GM21360 (cell line): ENCODE data around the gene SMIM7.
"Not testable (repeated sequence)": the region's sequence is repeated elsewhere in the genome, so short reads cannot be mapped to it uniquely, and the experiment has no call there.

Experiments used
- ATAC-seq: cut with Tn5 transposase; IDR thresholded peaks from one replicate; pipeline ENCODE4 v1.9.1; 2021; ENCODE audit warnings: mild to moderate bottlenecking, moderate library complexity; ENCODE audit not compliant: unreplicated experiment

The SMIM7 gene

DNA sequence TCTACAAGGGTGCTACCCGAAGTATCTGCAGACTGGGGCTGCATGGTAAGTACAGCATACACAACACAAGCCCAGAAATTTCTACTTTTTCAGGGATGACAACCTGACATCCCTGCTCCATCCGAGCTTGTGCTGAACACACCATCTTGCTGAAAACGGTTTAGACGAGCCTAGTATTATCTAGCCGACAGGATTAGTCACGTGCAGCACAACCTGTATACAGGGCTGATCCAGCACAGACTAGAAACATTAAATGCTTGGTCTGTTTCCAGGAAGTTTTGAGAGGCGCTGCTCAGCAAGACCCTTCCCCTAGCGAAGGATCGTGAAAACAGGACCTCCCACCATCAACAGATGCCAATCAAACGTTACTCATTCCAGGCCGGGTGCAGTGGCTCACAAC is 4.2 kb downstream of the SMIM7 start:
- ATAC-seq: no peak

- no peak for ATAC-seq
Measured at GRCh38 chr19:16654627-16655026, 5.3 kb downstream of the SMIM7 start.

GRCh38 chr19:16654140-16654539 is 5.8 kb downstream of the SMIM7 start:
- no peak for ATAC-seq

- no peak for ATAC-seq
Measured at GRCh38 chr19:16652854-16653253, 7.1 kb downstream of the SMIM7 start.

DNA sequence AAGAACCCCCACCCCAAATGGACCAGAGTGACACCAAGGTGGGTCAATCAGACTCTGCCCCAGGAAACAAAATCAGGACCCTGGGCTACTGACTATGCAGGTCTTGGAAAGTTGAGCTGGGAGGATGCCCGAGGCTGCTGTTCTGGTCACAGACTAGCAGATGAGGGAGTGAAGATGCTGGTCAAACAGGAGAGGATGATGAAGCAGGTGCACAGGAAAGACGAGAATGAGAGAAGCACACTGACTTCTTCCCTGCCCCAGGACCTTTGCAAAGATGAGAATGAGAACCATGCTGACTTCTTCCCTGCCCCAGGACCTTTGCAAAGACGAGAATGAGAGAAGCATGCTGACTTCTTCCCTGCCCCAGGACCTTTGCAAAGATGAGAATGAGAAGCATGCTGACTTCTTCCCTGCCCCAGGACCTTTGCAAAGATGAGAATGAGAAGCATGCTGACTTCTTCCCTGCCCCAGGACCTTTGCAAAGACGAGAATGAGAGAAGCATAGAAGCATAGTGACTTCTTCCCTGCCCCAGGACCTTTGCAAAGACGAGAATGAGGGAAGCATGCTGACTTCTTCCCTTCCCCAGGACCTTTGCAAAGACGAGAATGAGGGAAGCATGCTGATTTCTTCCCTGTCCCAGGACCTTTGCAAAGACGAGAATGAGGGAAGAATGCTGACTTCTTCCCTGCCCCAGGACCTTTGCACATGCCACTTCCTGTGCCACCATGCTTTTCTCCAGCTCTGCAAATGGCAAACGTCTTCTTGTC is 8.3 kb downstream of the SMIM7 start:
- not testable (repeated sequence) for ATAC-seq

- no peak for ATAC-seq
Measured at GRCh38 chr19:16650821-16651220, 9.1 kb downstream of the SMIM7 start.

DNA sequence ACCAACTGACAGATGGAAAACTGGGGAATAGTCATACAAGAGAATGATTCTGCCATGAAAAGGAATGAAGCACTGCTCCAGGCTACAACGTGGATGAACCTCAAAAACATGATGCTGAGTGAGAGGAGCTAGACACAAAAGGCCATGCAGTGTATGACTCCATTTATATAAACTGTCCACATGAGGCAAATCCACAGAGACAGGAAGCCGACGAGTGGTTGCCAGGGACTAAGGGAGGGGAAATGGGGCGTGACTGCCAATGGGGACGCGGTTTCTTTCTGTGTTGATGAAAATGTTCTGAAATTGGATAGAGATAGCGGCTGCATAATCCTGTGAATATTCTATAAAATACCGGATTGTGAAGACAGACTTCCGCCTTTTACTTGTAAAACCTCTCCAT is 10.2 kb downstream of the SMIM7 start:
- ATAC-seq: no peak

GRCh38 chr19:16645140-16645539 is 14.8 kb downstream of the SMIM7 start:
- no peak for ATAC-seq

GRCh38 chr19:16641695-16642094 is 18.2 kb downstream of the SMIM7 start:
- no peak for ATAC-seq

DNA sequence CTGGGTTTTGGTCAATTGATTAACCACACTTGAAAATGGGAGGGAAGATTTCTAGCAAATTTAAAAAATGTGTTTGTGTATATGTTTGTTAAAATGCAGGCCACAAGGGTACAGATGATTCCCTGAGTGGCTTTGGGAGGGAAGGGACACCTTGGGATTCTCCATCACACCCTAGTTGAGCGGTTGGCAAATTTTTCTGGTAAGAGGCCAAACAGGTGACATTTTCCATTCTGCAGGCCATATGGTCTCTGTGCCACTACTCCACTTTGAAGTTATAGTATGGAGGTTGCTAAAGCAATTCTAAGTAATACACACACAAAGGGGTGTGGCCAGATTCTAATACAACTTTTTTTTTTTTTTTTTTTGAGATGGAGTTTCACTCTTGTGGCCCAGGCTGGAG is 19.0 kb downstream of the SMIM7 start:
- no peak for ATAC-seq

GRCh38 chr19:16638666-16639065 is 21.3 kb downstream of the SMIM7 start:
- ATAC-seq: no peak

DNA sequence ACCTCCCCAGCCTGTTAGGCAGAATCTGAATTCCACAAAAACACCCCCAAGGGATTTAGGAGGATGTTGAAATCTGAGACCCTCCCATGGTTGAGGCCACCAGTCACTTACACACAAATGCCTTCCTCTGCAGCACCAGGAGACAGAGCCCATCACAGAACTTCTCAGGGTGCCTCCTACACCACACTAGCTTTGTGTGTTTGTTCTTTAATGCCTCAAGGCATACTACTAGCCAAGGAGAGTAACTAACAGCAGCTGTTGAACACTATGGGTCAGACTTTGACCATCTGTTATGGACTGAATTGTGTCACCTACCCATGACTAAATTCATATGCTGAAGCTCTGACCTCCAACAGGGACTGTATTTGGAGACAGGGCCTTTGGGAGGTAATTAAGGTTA is 22.4 kb downstream of the SMIM7 start:
- no peak for ATAC-seq

DNA sequence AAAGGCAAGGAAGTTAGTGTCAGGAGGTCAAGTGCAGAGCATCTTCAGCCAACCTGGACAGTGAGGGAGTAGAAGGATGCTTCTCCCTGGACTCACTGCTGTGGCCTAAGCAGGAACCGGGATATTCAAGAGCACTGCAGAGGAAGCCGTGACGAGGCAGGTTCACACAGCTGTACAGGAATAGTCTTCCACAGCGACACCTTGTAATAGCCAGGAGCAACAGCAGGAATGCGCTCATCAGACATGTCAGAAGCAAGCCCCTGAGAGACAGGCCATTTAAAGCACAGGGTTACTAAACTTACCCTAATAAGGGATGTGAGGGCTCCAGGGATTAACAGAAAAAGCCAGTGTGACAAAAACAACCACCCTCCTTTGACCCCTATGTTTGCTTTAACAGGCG is 28.5 kb downstream of the SMIM7 start:
- ATAC-seq: no peak

DNA sequence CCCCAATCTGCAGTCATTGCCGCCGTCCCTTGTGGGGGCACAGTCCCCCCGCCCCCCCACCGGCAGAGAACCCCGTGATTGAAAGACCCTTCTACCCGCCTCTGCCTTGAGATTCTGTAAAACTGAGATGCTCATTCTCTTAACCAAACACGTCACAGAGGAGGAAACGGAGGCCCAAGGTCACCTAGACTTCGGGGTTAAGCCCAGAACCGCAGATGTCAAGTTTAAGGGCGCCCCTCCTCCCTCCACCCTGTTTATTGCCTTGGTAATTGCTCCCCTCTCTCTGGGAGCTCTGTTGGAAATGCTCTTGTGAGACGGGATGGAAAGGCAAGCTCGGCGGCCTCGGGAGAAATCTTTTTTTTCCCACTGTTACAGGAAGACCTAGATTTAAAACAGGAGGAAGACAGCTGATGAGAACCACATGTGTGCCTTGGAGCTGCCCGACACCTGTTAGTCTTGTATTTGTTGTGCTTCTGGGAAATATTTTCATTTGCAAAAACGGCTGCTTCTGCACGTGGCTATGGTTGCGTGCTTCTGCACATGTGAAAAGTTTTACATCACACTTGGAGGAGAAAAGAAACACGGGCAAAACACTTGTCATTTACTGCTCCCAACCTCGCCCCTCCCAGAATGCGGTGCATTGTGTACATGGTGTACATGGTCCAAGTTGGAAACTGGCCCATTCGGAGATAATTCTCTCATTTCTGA is 30.8 kb downstream of the SMIM7 start:
- ATAC-seq: no peak

DNA sequence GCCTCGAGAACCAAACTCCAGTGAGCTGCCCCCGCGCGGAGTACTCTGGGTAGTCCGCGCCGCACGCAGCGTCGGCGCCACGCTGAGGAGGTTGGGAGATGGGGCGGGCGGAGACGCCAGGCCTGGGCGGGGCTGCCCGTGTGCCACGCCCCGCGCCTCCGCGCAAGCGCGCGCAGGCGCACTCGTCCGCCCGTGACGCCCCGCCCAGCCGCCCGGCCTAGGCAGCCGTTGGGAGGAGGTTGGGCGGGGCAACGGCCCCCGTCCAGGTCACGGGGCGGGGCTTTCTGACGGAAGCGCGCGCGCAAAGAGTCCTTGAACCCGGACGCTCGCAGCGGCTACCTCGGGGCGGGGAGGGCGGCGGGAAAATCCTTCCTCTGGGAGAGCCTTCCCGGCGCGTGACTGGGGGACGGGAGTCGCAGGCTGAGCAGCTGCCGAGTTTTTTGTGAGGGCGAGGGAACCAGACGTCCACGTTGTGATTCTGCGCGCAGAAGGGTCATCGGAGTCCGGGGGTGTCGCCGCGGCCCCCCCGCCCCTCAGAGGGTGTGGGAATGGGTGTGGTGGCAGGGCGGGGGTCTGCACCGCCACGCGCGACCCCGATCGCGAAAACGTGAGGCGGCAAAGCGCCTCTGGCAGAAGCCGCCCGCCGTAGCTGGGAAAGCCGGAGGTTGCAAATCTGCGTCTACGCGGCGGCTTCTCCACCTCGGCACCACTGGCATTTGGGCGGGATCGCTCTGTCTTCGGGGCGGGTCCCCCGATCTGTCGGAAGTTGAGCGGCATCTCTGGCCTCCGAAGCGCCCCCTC is 31.6 kb downstream of the SMIM7 start, which contains the start of gene MED26:
Gene MED26, minus strand, starts transcription at position 22 of the 801 bp plus-strand sequence. CDS start 261 bp downstream, outside the sequence.
- ATAC-seq: peak; percentile 75

DNA sequence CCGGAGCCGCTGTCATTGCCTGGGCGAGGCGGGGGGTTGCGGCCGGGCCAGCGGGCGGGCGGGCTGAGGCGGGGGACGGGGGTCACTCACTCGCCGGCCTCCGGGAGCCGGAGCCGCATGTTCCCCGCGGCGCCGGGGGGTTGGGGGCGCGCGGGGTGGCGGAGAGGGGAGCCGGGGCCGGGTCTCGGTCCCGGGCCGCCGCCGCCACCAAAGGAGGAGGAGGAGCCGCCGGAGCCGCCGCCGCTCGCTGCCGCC is 32.1 kb downstream of the SMIM7 start:
- no peak for ATAC-seq

- no peak for ATAC-seq
Measured at GRCh38 chr19:16627193-16627927, 32.6 kb downstream of the SMIM7 start.

DNA sequence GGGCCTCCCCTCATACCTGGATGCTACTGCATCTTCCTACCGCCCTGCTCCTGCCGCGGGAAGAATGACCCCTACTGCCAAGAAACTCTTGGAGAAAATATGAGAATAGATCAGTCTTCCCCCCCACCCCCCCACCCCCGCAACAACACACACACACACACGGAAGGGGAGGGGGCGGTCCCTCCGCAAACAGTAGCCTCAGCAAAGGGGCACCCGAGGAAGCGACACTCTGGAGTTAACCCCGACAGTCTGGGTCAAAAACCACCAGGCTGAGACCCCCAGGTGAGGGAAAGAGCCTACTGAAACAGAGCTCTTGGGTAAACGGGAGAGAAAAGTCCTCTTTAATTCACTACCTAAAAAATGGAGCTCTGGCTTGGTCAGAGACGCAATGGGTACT is 33.1 kb downstream of the SMIM7 start:
- no peak for ATAC-seq

GRCh38 chr19:16625163-16625958 is 34.6 kb downstream of the SMIM7 start:
- no peak for ATAC-seq

DNA sequence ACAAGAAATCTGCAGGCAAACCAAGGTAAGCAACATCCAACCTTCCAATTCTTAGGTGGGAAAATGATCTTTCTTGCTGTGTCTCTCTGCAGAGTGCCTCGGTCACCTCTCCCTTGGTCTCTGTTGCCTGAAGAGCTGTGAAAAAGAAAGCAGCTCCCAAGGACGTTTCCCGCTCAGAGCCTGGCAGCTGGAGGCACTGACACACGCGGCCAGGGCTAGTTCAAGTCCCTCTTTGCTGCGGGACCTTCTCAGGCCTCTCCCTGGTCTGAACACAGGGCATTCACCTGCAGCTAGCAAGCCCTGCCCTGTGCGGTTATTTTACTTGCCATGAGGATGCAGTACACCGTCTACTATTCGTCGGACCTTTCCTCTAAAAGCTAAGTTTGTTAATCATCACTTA is 35.7 kb downstream of the SMIM7 start:
- no peak for ATAC-seq
